ENCODE data around the gene PEDS1. TPM values are rescaled to one million over a fixed set of nuclear protein-coding genes. Genes with fewer than 3 reads are reported as not detected.
"Not testable (repeated sequence)": the region's sequence is repeated elsewhere in the genome, so short reads cannot be mapped to it uniquely, and the experiment has no call there.

PEDS1 gene
- total and polyA plus RNA-seq, 4 donors: 21.9 to 43.4 (median 34.4) TPM

GRCh38 chr20:50107086-50107660 is 46.4 kb downstream of the PEDS1 start:
- no peak overlapping the region for H3K27ac ChIP-seq (ENCODE audit: low read depth in 1 of 2, low read length in 1 of 2)
- no peaks in the 10 kb centered on the region for H3K27me3 ChIP-seq (ENCODE audit: control insufficient read depth in 3 of 3, insufficient read depth in 3 of 3, low read length in 2 of 3)
- H3K9me3 ChIP-seq (ENCODE audit: control insufficient read depth in 4 of 4, insufficient read depth in 3 of 4, low read length in 3 of 4): no peaks in the 10 kb centered on the region
- H3K4me3 ChIP-seq: no peak overlapping the region
- TF ChIP-seq CTCF (IDR thresholded peaks at IDR 0.05; ENCODE audit: control extremely low read depth, extremely low read depth): no peak
- H3K9ac ChIP-seq (ENCODE audit: insufficient read depth in 1 of 2, low read length in 2 of 2): no peak overlapping the region
- H3K4me1 ChIP-seq (ENCODE audit: control insufficient read depth in 5 of 5, insufficient read depth in 5 of 5, low read length in 5 of 5): peaks cover 11 to 41% (median 26%) of the 10 kb centered on the region in 5 donors
- ATAC-seq (ENCODE audit: insufficient read depth, low FRiP score) (no peak), DNase-seq (no peak)
- WGBS, 2 donors: 72 to 84% methylated on average over 6 of the region's 6 CpGs
- H3K36me3 ChIP-seq (ENCODE audit: control insufficient read depth in 4 of 4, insufficient read depth in 4 of 4, low read length in 4 of 4): peaks cover 0 to 5% (median 3%) of the 10 kb centered on the region in 4 donors

- H3K27ac ChIP-seq (ENCODE audit: low read depth in 1 of 2, low read length in 1 of 2): not testable (repeated sequence)
These were observed 46.9 kb downstream of the PEDS1 start for GRCh38 chr20:50106669-50107068.

More at GRCh38 chr20:50106669-50107068, 46.9 kb downstream of the PEDS1 start:
- H3K4me1 ChIP-seq (ENCODE audit: control insufficient read depth in 5 of 5, insufficient read depth in 5 of 5, low read length in 5 of 5): peaks cover 11 to 40% (median 23%) of the 10 kb centered on the region in 5 donors
- DNase-seq; H3K36me3 ChIP-seq (ENCODE audit: control insufficient read depth in 4 of 4, insufficient read depth in 4 of 4, low read length in 4 of 4); H3K4me3 ChIP-seq; H3K9ac ChIP-seq (ENCODE audit: insufficient read depth in 1 of 2, low read length in 2 of 2); H3K27me3 ChIP-seq (ENCODE audit: control insufficient read depth in 3 of 3, insufficient read depth in 3 of 3, low read length in 2 of 3); ATAC-seq (ENCODE audit: insufficient read depth, low FRiP score); H3K9me3 ChIP-seq (ENCODE audit: control insufficient read depth in 4 of 4, insufficient read depth in 3 of 4, low read length in 3 of 4): not testable (repeated sequence)
- 69 to 93% methylated on average over 5 of the region's 5 CpGs for WGBS, 2 donors

Other genes starting within 250 kb of the PEDS1 start
- gene SPATA2, start 238.2 kb downstream of the PEDS1 start, total RNA-seq: 1 to 10 TPM; 4.2 to 8.0 TPM
- gene SPATA2, start 238.2 kb downstream of the PEDS1 start, polyA plus RNA-seq: 1 to 10 TPM; 4.4 to 5.4 TPM
- 10 to 100 TPM; 63.0 to 69.7 TPM for gene RNF114, start 217.3 kb downstream of the PEDS1 start, total RNA-seq
- 10 to 100 TPM; 37.6 to 57.1 TPM for gene RNF114, start 217.3 kb downstream of the PEDS1 start, polyA plus RNA-seq
- 1 to 10 TPM in 1 of 2 donors, under 1 TPM in 1; 0.74 to 3.6 TPM for gene SNAI1, start 170.7 kb downstream of the PEDS1 start, total RNA-seq
- gene SNAI1, start 170.7 kb downstream of the PEDS1 start, polyA plus RNA-seq: 10 to 100 TPM in 1 of 2 donors, 1 to 10 TPM in 1; 7.3 to 12.0 TPM
- 100 to 1,000 TPM in 1 of 2 donors, 10 to 100 TPM in 1; 65.1 to 103 TPM for gene UBE2V1, start 40.6 kb downstream of the PEDS1 start, total RNA-seq
- 10 to 100 TPM; 56.4 to 73.3 TPM for gene UBE2V1, start 40.6 kb downstream of the PEDS1 start, polyA plus RNA-seq
- gene CEBPB, start 37.1 kb upstream of the PEDS1 start, total RNA-seq: 100 to 1,000 TPM in 1 of 2 donors, 10 to 100 TPM in 1; 54.6 to 296 TPM
- 100 to 1,000 TPM in 1 of 2 donors, 10 to 100 TPM in 1; 53.2 to 194 TPM for gene CEBPB, start 37.1 kb upstream of the PEDS1 start, polyA plus RNA-seq

Data from lung (tissue), 12 donors.